K562 (cell line): ENCODE measurements around the gene TEDDM1. TPM values are rescaled to one million over a fixed set of nuclear protein-coding genes. Genes with fewer than 3 reads are reported as not detected.

Experiments used
- BACH1 ChIP-seq: fragments of 200-800 bp; sonication (Bioruptor generic); IDR thresholded peaks from 2 replicates; pipeline ENCODE4 v1.6.1; 2016; ENCODE audit warnings: missing genetic modification characterization, missing compliant biosample characterization
- NFIC ChIP-seq: fragments of 450-650 bp; IDR thresholded peaks from 2 replicates; pipeline ENCODE4 v1.6.1; 2017; ENCODE audit warnings: mild to moderate bottlenecking, inconsistent platforms
- POLR2A ChIP-seq: fragments of 450-650 bp; conservative IDR thresholded peaks from 2 replicates; pipeline ENCODE4 v1.6.1; 2016
- ZBTB2 ChIP-seq: fragments of 450-650 bp; IDR thresholded peaks from 2 replicates; pipeline ENCODE4 v1.6.1; 2016; ENCODE audit warnings: antibody characterized with exemption
- ZHX1 ChIP-seq: fragments of 150-350 bp; conservative IDR thresholded peaks from 2 replicates; pipeline ENCODE4 v1.6.1; 2014; ENCODE audit warnings: low read length
- ZNF224 ChIP-seq: sonication (generic); formaldehyde crosslinking; IDR thresholded peaks from 2 replicates; pipeline ENCODE4 v1.8.0; 2022; ENCODE audit warnings: mild to moderate bottlenecking, missing genetic modification reagents
- ZNF511 ChIP-seq: sonication (generic); formaldehyde crosslinking; IDR thresholded peaks from 2 replicates; pipeline ENCODE4 v1.8.0; 2022; ENCODE audit warnings: mild to moderate bottlenecking, missing genetic modification reagents
- polyA plus RNA-seq, 8 experiments: library from polyadenylated mRNA; depleted of rRNA in 4 of 8; stranded (reverse) in 5 of 8; unstranded in 3 of 8; fragments of >200 nt; fragmentation: Nextera tagmentation in 2 of 8; fragmentation: Illumina TruSeq in 1 of 8; extraction: Ambion mirVana in 2 of 8; extraction: Trizol in 1 of 8; gene quantifications; 2 replicates each; pipeline versions ENCODE4 v1.2.1 to v1.2.3, GENCODE V29; 2011 to 2014; ENCODE audit warnings: inconsistent platforms in 1 of 8, missing spikeins in 1 of 8
- total RNA-seq, 7 experiments: library from RNA; depleted of rRNA in 6 of 7; stranded (reverse); fragments of >200 nt in 6 of 7; fragmentation: Illumina TruSeq in 2 of 7; extraction: Trizol in 2 of 7; gene quantifications; 2 replicates each; pipeline versions ENCODE4 v1.2.1 to v1.2.3, GENCODE V29; 2011 to 2021; ENCODE audit warnings: low replicate concordance in 1 of 7
- TF ChIP-seq, protein P1 (sequence below), 2 experiments: fragments of 450-650 bp in 1 of 2; sonication (generic) in 1 of 2; formaldehyde crosslinking in 1 of 2; IDR thresholded peaks in 1 of 2; conservative IDR thresholded peaks in 1 of 2; 2 replicates each; pipeline versions ENCODE4 v1.6.1 to v1.8.1; 2016 to 2023; ENCODE audit warnings: mild to moderate bottlenecking in 2 of 2, moderate library complexity in 2 of 2, inconsistent platforms in 1 of 2, missing genetic modification reagents in 1 of 2
- TF ChIP-seq, protein P2 (sequence below): fragments of 200-400 bp; formaldehyde crosslinking; IDR thresholded peaks from 2 replicates; pipeline ENCODE4 v1.6.1; 2017; ENCODE audit warnings: mild to moderate bottlenecking, low read depth, low read length, moderate library complexity

TEDDM1 gene
- total and polyA plus RNA-seq, 9 of the 15 experiments (the other 6 are each of a cell fraction or from before 2014, with no cell fraction given): not detected

DNA sequence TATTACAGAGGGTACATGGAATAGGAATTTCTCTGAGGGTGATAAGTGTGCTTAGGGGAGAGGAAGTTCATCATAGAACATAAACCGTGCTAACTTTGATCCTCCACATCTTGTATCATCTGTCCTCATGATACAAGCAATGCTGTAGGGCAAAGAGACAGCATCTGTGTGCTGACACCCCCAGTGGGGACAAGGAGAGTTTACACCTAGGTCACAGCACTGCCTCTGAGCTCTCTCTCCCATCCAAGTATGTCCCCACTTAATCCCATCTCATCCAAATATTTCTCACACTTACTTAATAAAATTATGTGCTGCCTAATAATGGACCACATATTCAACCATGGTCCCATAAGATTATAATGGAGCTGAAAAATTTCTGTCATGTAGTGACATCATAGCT lies 4.3 kb upstream of the TEDDM1 start (continued):
- TF ChIP-seq ZHX1: no peak
- no peak for TF ChIP-seq ZNF511 (CRISPR knock-in tag)
- no peak for TF ChIP-seq BACH1
- TF ChIP-seq ZBTB2: no peak
- TF ChIP-seq, protein P1, sequence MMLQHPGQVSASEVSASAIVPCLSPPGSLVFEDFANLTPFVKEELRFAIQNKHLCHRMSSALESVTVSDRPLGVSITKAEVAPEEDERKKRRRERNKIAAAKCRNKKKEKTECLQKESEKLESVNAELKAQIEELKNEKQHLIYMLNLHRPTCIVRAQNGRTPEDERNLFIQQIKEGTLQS (IDR thresholded peaks at IDR 0.05): peak; percentile 35; the same call in 1 of the 2 replicates
- TF ChIP-seq, protein P1 (CRISPR knock-in tag; conservative IDR thresholded peaks at IDR 0.05): no peak
- TF ChIP-seq ZNF224 (CRISPR knock-in tag): no peak
- no peak for TF ChIP-seq POLR2A
- no peak for TF ChIP-seq NFIC
- TF ChIP-seq, protein P2, sequence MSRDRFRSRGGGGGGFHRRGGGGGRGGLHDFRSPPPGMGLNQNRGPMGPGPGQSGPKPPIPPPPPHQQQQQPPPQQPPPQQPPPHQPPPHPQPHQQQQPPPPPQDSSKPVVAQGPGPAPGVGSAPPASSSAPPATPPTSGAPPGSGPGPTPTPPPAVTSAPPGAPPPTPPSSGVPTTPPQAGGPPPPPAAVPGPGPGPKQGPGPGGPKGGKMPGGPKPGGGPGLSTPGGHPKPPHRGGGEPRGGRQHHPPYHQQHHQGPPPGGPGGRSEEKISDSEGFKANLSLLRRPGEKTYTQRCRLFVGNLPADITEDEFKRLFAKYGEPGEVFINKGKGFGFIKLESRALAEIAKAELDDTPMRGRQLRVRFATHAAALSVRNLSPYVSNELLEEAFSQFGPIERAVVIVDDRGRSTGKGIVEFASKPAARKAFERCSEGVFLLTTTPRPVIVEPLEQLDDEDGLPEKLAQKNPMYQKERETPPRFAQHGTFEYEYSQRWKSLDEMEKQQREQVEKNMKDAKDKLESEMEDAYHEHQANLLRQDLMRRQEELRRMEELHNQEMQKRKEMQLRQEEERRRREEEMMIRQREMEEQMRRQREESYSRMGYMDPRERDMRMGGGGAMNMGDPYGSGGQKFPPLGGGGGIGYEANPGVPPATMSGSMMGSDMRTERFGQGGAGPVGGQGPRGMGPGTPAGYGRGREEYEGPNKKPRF: no peak
- TF ChIP-seq, all 486 proteins: peak for 3
